ENCODE measurements around the gene RACGAP1.

The RACGAP1 gene

GRCh38 chr12:50025187-50026059 lies at the start of gene RACGAP1:
Gene RACGAP1 (minus strand): TSS chr12:50025494. CDS start chr12:50016715, 8,779 bp downstream.
- peak; percentile 95 for DNase-seq

- DNase-seq: no peak
Observed at GRCh38 chr12:50073712-50074111, 48.4 kb upstream of the RACGAP1 start.

- no peak for DNase-seq
Observed at GRCh38 chr12:50073206-50073605, 47.9 kb upstream of the RACGAP1 start.

GRCh38 chr12:50072198-50072907 lies 47.1 kb upstream of the RACGAP1 start:
- no peak for DNase-seq

GRCh38 chr12:50070314-50071060 lies 45.2 kb upstream of the RACGAP1 start:
- peak; percentile 62 for DNase-seq

- no peak for DNase-seq
Observed at GRCh38 chr12:50069539-50069938, 44.2 kb upstream of the RACGAP1 start.

GRCh38 chr12:50069069-50069468 lies 43.8 kb upstream of the RACGAP1 start:
- no peak for DNase-seq

GRCh38 chr12:50066402-50066801 lies 41.1 kb upstream of the RACGAP1 start:
- DNase-seq: no peak

GRCh38 chr12:50065726-50066310 lies 40.5 kb upstream of the RACGAP1 start:
- DNase-seq: no peak

GRCh38 chr12:50062728-50063460 lies 37.6 kb upstream of the RACGAP1 start:
- no peak for DNase-seq

- no peak for DNase-seq
Observed at GRCh38 chr12:50061946-50062686, 36.8 kb upstream of the RACGAP1 start.

GRCh38 chr12:50061171-50061570 lies 35.9 kb upstream of the RACGAP1 start:
- no peak for DNase-seq

GRCh38 chr12:50060120-50060468 lies 34.8 kb upstream of the RACGAP1 start:
- no peak for DNase-seq

GRCh38 chr12:50059440-50060119 lies 34.3 kb upstream of the RACGAP1 start:
- no peak for DNase-seq

- DNase-seq: no peak
Observed at GRCh38 chr12:50058743-50059312, 33.5 kb upstream of the RACGAP1 start.

- no peak for DNase-seq
Observed at GRCh38 chr12:50057896-50058670, 32.8 kb upstream of the RACGAP1 start.

GRCh38 chr12:50057000-50057841 lies 31.9 kb upstream of the RACGAP1 start, which contains the start of gene ASIC1:
Gene ASIC1 (plus strand): TSS chr12:50057596. CDS start chr12:50058767, 1,171 bp downstream.
- DNase-seq: peak; percentile 63

GRCh38 chr12:50056639-50056976 lies 31.3 kb upstream of the RACGAP1 start:
- no peak for DNase-seq
